ENCODE results near the gene CAMK2B. TPM values are rescaled to one million over a fixed set of nuclear protein-coding genes. Genes with fewer than 3 reads are reported as not detected.

CAMK2B gene
- total and polyA plus RNA-seq, 8 donors: 0.17 to 1.1 (median 0.53) TPM

GRCh38 chr7:44311561-44312495 lies 13.6 kb downstream of the CAMK2B start:
- no peak for ATAC-seq
- H3K36me3 ChIP-seq: no peaks in the 10 kb centered on the region
- H3K9me3 ChIP-seq: peaks cover 0 to 2% of the 10 kb centered on the region in 2 donors
- no peak for TF ChIP-seq CTCF (IDR thresholded peaks at IDR 0.05)
- intact Hi-C loops (cut with DNase I): no loop called here
- no peak overlapping the region for H3K4me3 ChIP-seq
- H3K4me1 ChIP-seq: peaks cover 7 to 11% of the 10 kb centered on the region in 2 donors
- peaks cover 11 to 34% of the 10 kb centered on the region in 2 donors for H3K27me3 ChIP-seq
- no peak overlapping the region for H3K27ac ChIP-seq
- DNase-seq: peak in 2 of 4 donors; percentile 26 to 47

- TF ChIP-seq CTCF (IDR thresholded peaks at IDR 0.05): no peak
- ATAC-seq: no peak
- no peaks in the 10 kb centered on the region for H3K36me3 ChIP-seq
- H3K9me3 ChIP-seq: peaks cover 0 to 2% of the 10 kb centered on the region in 2 donors
- H3K4me3 ChIP-seq: no peak overlapping the region
- no peak overlapping the region for H3K27ac ChIP-seq
- peak in 1 of 4 donors; percentile 10 for DNase-seq
- peaks cover 7 to 11% of the 10 kb centered on the region in 2 donors for H3K4me1 ChIP-seq
- peaks cover 11 to 40% of the 10 kb centered on the region in 2 donors for H3K27me3 ChIP-seq
- intact Hi-C loops (cut with DNase I): no loop called here
These were observed 15.1 kb downstream of the CAMK2B start for GRCh38 chr7:44310221-44310848.

- Histone ChIP-seq H3K4me3 (peak overlapping the region; percentile 24 to 26), H3K9me3 (peaks cover 0 to 2% of the 10 kb centered on the region in 2 donors), H3K36me3 (no peaks in the 10 kb centered on the region), H3K27me3 (peaks cover 11 to 40% of the 10 kb centered on the region in 2 donors), H3K4me1 (peaks cover 7 to 11% of the 10 kb centered on the region in 2 donors), H3K27ac (no peak overlapping the region)
- ATAC-seq (peak; percentile 94), DNase-seq (peak; percentile 49 to 87 (median 64))
- TF ChIP-seq CTCF (IDR thresholded peaks at IDR 0.05): no peak
- intact Hi-C loops (cut with DNase I): no loop called here
These were observed 15.9 kb downstream of the CAMK2B start for GRCh38 chr7:44309271-44310091.

- Histone ChIP-seq H3K4me3 (no peak overlapping the region), H3K27ac (no peak overlapping the region), H3K9me3 (no peaks in the 10 kb centered on the region), H3K27me3 (peaks cover 11 to 40% of the 10 kb centered on the region in 2 donors), H3K4me1 (peaks cover 7 to 11% of the 10 kb centered on the region in 2 donors), H3K36me3 (no peaks in the 10 kb centered on the region)
- no peak for TF ChIP-seq CTCF (IDR thresholded peaks at IDR 0.05)
- ATAC-seq (no peak), DNase-seq (peak in 2 of 4 donors; percentile 25 to 61)
- intact Hi-C loops (cut with DNase I): no loop called here
These were observed 16.7 kb downstream of the CAMK2B start for GRCh38 chr7:44308596-44309270.

Measured in left lung (tissue), 10 donors.